DMS53 treated with DMSO at 0.1 percent for 48 hours (cell line): ENCODE data around the gene CORO2B.
"Not testable (repeated sequence)": the region's sequence is repeated elsewhere in the genome, so short reads cannot be mapped to it uniquely, and the experiment has no call there.

Source experiments
- DNase-seq: peaks from one replicate; lab custom pipeline; 2025; ENCODE audit not compliant: unreplicated experiment; lab: John Stamatoyannopoulos, UW

Gene CORO2B

DNA sequence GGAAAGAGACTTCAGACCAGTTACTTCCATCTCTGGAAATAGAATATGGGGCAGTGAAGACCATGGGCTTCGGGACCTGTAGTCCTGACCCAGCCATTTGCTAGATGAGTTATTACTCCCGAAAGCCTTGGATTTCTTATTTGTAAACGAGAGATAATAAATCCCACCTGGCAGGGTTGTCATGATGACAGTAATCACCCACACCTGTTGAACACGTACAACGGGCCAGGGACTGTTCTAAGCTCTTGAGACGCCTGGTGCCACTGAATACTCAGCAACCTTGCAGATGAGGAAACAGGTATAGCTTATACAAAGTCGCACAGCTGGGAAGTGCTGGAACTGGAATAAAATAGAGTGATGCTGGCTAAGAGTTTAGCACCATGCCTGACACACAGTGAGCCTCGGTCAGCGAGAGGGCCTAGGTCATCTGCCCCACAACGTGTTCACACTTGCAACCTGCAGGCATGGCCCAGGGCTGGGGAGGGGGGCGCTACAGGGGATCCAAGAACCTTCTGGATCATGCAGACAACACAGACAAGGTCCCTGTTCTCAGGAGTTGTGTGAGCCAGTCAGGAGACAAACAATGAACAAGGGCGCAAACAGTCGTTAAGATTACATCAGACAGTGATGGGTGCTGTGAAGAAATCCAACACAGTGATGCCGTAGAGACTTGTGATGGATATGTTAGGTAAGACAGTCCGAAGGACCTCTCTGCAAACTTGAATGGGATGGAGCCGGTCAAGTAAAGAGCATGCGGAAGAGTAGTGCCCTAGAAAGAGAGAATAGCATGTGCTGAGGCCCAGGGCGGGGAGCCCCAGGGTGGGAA is 89.2 kb downstream of the CORO2B start:
- DNase-seq = no peak

DNA sequence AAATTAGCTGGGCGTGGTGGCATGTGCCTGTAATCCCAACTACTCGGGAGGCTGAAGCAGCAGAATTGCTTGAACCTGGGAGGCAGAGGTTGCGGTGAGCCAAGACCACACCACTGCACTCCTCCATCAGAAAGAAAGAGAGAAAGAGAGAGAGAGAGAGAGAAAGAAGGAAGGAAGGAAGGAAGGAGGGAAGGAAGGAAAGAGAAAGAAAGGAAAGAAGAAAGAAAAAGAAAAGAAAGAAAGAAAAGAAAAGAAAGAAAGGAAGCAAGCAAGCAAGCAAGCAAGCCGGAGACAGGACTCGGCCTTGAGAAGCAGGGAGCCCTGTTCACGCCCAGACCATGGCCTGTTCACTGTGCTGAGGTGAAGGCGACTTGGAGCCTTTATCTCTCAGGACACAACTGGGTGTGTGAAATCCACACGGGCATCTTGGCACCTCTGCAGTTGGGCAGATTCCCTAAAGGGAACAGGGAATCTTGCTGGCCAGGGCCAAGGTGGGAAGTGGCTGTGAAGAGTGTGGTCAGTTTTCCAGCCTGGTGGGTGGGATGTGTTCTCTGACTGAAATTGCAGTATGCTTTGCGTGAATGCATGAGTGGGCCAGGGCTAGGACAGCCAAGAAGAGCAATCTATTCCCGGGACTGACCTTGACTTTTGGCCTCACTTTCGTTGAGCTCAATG is 90.3 kb downstream of the CORO2B start:
- no peak for DNase-seq

DNA sequence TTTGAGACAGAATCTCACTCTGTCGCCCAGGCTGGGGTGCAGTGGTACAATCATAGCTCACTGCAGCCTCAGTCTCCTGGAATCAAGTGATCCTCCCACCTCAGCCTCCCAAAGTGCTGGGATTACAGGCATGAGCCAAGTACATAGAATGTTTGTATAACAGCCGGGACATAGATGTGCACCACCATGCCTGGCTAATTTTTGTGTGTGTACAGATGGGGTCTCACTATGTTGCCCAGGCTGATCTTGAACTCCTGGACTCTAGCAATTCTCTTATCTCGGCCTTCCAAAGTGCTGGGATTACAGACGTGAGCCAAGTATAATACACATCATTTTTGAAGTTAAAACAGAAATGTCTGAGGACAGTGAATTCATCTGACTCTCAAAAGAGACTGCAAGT is 93.5 kb downstream of the CORO2B start:
- no peak for DNase-seq

DNA sequence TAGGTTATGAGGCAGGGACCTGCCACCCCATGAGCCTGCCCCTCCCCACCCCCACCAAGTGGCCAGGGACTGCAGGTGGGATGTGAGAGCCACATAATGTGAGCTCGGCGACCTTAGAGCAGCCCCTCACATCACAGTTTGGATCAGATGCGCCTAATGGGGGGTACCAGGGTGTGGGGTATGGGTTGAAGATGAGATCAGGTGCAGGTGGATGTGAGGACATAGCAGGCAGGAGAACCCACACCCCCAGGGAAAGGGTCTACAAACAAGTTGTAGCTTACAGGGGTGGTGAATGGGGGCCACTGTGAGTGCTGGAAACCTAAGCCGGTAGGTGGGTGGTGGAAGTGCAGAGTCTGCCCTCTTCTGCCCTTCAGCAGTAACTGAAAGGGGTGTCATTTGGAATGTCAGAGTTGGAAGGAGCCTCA is 94.0 kb downstream of the CORO2B start:
- no peak for DNase-seq

DNA sequence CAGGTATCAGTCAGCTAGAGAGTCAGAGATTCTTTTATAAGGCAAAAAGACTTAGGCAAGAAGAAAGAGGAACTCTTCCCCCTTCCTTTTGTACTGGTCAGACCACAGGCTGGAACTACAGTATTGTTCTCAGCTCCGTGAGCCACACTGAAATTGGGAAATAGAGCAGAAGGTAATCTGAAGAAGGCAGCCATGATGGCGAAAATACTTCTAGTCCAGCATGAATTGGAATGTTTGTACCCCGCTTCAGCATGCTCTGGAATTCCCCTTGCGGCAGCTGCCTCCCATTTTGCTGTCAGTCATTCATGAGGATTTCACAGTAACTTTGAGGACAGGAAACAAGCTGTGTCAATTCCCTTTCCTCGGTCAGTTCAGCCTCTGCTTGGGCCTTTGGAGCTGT is 96.2 kb downstream of the CORO2B start:
- no peak for DNase-seq

DNA sequence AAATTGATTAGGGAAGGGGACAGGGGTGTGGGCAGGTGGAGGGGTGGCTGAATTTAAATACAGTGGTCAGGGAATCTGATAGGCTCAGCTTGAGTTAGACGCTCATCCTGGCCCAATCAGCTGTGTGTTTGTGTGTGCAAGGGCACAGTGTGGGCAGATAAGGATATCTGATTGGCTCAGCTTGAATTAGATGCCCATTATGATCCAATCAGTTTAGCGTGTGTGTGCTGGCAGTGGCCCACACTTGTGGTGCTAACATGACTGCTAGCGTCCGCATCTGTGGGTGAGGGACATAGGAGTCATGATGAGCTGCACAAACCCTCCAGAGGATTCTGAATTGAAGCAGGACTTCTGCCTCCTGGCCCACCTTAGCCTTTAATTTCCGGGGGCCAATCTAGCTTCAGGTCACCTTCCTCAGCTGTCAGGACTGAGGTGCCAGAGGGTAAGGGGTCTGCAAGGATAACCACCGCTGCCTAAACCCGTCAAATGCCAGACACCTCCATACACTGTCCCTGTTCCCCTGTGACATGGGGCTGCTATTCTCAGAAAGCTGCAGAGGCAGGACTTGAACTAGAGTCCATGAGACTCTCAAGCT is 97.3 kb downstream of the CORO2B start:
- no peak for DNase-seq

DNA sequence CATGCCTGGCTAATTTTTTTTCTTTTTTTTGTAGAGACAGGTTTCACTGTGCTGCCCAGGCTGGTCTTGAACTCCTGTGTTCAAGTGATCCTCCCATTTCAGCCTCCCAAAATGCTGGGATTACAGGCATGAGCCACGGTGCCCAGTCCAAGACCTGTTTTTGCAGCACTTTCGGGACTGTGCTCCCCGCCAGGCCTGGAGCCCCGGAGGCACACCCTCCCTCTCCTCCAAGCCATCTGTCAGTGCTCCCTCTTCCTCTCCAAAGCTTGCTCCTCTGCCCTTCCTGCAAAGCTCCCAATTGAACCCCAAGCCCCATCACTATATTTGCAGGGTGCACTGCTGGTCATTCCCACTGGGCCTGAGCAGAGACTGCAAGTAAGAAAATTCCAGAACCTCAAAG is 98.1 kb downstream of the CORO2B start:
- no peak for DNase-seq

DNA sequence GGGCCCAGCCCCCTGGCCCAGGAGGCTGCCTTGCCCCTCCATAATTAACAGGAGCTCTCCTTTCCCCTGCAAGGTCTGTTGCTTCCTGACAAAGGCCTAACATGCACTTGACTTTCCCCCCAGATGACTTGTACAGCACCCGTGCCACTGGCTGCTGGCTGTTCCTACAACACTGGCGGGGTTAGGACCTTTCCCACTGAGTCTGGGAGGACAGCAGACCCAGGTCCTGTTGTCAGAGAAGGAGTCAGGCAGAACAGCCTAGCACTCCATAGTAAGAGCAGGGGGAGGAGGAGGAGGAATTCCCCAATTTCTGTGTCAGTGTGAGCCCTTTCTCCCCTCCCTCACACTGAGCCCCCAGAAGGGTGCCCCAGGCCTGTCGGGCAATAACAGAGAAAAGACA is 99.2 kb downstream of the CORO2B start:
- DNase-seq = no peak

DNA sequence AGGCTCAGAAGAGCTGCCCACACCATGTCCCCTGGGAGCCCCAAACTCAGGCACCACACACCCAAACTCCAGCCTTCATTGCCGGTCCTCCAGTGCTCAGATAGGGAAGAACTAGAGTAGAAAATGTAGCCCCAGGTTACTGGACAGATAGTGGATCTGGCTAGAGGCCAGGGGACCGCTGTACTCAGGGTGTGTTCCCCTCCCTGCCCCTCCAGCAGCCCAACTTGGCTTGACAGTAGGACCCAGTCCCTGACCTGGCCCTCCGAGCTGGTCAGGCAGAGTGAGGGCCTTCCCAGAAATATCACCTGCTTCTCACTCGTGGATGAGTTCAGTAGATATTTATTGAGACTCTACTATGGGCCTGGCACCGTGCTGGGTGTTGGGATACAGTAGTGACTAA is 100.0 kb downstream of the CORO2B start:
- DNase-seq = no peak

DNA sequence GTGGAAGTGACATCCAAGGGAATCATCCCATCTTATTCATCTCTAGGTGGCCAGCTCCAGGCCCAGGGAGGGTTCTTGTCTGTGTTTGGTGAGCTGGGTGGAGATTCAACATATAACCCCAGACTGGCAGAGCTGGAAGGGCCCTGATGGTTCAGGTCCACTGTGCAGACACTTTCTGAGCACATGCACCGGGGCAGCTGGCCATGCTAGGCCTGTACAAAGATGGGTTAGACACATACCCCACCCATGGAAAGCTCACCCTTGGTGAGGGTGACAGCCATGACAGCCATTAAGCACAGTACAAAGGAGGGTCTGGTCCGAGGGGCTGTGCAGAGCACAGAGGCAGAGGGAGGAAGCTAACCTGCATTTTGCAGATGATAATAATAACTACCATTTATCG is 100.4 kb downstream of the CORO2B start:
- DNase-seq = no peak

DNA sequence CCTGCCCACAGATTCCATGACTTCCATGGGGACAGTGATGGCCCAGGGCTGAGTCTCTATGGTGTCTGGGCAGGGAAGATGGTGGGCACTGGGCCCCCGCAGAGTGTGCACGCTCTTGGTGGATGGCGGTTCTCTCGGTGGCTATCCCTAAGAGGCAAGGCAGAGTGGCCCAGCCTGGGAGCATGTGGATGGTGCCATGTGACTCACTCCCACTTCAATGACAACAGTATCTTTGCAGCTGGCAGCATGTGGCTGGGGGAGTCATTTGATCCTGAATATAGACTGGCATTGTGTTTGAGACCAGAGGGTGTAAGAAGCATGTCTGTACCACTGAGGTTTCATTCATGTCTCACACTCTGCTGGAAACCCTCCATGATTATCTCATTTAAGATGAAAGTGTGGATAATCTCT is 101.2 kb downstream of the CORO2B start:
- no peak for DNase-seq

DNA sequence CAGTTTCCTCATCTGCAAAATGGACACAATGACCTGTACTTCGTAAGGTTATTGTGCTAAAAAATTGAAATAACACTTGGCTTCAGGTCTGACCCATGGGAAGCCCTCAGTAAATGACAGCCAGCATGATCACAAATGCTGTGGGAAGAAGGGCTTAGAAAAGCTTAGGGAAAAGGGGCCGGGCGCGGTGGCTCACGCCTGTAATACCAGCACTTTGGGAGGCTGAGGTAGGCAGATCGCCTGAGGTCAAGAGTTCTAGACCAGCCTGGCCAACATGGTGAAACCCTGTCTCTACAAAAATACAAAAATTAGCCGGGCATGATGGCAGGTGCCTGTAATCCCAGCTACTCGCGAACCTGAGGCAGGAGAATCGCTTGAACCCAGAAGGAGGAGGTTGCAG is 102.0 kb downstream of the CORO2B start:
- DNase-seq = not testable (repeated sequence)

DNA sequence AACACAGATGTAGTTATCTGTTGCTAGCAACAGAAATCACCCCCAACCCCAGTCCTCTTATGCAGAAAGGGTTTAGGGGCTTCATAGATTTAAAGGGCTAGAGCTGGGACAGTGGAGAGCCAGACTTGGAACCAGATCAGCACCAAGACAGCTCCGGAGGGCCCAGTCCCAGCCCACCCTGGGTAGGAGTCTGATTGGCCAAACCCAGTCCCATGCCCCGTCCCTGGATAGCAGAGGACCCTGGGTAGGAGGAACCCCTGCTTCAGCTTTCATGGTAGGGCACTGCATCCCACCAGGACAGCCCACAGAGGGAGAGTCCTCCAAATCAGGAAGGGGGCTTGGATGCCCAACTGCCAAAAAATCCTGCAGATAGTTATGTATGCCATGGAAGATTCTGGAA is 103.0 kb downstream of the CORO2B start:
- DNase-seq = no peak

DNA sequence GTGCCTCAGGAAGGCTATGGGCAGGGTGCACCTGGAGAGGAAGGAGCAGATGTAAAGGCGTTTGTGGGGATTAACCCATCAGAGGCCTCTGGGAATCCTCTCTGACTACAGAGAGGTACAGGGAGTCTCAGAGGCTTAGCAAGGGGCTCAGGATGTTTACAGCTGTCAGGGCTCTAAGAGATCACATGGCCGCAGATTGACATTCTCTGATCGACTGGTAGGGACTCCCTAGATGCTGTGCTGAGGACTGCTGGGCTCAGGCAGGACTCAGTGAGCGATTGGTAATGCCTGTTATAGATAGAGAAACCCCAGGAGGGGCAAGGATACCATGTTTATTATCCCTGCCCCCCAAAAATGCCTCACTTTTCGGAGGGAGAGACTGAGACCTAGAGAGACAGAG is 103.5 kb downstream of the CORO2B start:
- no peak for DNase-seq

DNA sequence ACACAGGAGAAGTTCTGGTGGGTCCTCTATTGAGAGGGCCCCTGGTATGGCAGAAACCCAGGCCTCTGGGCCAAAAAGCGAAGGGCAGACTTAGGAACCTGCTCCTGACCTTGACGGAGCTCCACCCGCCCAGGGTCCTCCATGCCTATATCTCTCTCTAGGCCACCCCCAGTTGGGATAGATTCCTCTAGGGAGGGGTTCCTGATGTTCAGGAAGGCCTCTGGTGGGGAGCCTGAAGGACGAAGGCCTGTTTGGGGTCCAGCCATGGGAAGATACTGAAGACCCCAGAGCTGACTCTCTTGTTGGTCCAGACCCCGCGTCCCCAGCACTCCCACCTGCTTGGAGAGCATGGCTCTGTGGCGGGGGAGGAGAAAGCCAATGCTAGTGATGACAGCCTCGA is 104.2 kb downstream of the CORO2B start:
- DNase-seq = no peak

DNA sequence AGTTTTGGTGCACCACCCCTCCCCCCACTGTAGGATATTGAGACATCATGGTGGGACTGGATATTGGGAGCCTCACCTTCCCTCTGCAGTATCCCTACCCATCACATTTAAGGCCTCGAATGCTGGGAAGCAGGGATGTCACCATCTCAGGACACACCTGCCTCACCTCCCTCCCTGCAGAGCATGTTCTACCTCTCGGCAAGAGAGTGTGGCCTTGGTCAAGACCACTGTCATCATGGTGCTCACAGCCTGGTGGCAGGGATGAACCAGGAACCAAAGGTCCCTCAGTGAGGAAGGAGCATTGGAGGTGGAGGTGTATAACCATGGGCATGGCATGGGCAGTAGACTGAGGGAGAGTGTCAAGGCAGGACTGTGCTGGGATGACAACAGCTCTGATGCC is 104.8 kb downstream of the CORO2B start:
- DNase-seq = no peak

DNA sequence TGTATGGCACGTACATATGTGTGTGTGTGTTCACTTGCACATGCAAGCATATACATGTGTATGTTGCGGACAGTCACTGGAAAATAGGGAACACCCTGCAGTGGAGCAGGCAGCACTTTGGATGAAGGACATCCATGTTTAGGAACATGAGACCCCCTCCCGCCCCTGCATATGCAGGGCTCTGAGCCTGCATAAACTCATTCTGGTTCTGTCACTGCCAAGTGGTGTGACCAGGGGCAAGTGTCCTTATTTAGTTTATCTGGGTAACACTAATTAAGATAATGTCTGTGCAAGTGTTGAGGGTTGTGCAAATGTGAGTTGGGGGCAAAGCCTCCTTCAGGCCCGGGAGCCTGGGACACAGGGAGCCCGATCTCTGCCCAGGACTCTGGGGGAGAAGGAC is 105.7 kb downstream of the CORO2B start:
- no peak for DNase-seq

DNA sequence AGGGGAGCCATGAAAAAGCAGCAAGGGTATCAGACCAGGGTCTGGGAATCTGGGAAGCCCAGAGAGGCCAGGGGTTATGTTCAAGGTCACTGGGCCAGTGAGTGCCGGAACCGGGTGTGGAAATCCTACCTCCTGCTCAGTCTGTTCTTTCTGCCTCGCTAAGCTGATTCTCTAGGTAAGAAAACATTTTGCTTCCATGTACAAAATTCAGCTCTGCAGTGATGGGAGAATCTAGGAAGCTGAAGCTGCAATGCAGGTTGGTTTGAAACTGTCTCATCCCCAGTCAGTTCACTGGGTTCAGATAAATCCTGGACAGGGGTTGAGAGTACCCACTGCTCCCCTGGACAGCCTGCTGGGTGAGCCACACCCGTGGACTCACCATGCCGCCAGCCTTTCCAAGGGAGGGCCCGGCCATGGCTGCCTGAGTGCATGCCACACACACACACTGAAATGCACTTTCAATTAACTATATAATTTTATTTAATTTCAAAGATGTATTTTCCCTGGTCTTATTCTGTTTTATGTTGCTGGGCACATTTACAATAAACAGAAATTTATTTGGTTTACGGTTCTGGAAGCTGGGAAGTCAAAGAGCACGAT is 108.4 kb downstream of the CORO2B start:
- DNase-seq = no peak

DNA sequence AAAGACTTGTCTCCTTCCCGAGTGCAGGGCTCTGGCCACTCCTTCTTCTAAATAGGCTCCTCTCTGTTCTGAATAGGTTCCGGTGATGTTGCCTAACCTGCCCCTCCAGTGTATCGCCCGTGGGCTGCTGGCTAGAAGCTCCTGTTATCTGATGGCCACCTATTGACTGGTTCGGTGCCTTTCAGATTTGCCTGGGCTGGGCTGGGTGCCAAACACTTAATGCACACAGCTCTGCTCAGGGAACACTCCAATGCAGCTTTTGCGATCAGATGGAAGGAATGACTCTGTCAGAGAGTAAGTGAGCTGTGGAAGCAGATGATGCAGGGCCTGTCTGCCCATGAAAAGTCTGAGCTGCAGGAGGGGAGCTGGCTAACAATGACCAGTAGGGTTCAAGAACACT is 112.9 kb downstream of the CORO2B start:
- DNase-seq = peak; percentile 32

DNA sequence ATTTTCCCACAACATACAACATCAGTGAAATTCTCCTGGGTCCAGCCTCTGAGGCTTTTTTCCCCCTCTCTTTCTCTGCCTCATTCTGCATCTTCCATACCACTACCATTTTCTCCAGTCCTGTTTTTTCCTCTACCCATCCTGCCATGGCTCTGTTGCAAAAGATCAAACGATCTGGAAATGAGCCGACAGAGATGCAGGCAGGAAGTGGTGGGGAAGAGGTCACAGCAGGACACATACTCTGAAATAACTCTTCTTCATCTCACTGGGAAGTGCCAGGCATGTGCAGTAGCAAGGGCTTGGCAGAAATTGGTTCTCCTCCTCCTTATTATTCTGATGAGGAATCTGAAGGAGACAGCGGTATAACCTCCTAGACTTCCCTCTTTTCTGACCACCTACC is 114.3 kb downstream of the CORO2B start:
- DNase-seq = no peak

DNA sequence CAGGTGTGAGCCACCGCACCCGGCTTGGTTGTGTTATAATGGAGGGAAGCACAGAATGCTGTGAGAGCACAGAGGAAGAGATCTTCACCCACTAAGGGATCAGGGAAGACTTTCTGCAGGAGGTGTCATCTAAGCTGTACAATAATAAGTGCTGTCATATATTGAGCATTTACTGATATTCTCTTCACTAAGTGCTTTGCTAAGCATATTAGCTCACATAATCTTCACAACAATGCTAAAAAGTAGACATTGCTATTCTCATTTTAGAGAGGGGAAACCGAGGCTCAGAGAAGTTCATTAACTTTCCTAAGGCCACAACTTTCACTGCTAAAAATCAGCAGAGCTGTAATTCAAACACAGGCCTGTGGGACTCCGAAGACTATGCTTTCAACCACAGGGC is 115.3 kb downstream of the CORO2B start:
- DNase-seq = no peak

DNA sequence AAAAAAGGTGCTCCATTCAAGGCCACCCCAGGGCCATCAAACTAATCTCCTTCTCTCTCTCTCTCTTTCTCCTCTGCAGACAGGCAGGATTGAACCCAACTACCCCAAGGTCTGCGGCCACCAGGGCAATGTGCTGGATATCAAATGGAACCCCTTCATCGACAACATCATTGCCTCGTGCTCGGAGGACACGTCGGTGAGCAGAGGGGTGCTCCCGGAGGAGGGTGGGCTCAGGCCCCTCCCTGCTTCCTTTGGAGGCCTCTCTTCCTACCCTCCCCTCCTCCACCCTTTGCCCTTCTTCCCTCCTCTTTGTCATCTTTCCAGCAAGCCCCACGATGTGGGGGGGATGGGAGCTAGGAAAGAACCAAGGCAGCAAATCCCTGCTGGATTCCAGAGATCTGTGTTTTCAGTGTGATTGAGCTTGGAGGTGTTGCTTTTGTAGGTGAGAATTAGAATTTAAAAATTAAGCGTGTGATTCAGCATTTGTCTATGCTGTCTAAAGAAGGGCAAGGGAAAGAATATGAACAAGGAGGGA is 116.3 kb downstream of the CORO2B start:
- DNase-seq = no peak
